PFSK-1 (cell line): Measurements from ENCODE around the gene TPCN1.

Source experiments
- REST ChIP-seq, 2 experiments: IDR thresholded peaks; 2 replicates each; pipeline versions ENCODE4 v1.6.1 to v1.8.0; 2011 to 2012; ENCODE audit warnings: low read depth in 2 of 2, low read length in 2 of 2, control low read depth in 1 of 2, inconsistent platforms in 1 of 2, mild to moderate bottlenecking in 1 of 2, moderate library complexity in 1 of 2; ENCODE audit not compliant: insufficient read depth in 1 of 2
- SIN3A ChIP-seq: IDR thresholded peaks from 2 replicates; pipeline ENCODE4 v1.6.1; 2012; ENCODE audit warnings: mild to moderate bottlenecking, low read length, moderate library complexity, borderline replicate concordance; ENCODE audit not compliant: insufficient read depth
- TAF1 ChIP-seq: IDR thresholded peaks from 2 replicates; pipeline ENCODE4 v1.6.1; 2012; ENCODE audit warnings: low read length, control low read depth, borderline replicate concordance; ENCODE audit not compliant: insufficient read depth

GRCh38 chr12:113314121-113314529 is 92.9 kb downstream of the TPCN1 start:
- no peak for TF ChIP-seq TAF1
- no peak for TF ChIP-seq REST (IDR thresholded peaks at IDR 0.05; ENCODE audit: insufficient read depth in 1 of 2, low read depth in 2 of 2, low read length in 2 of 2)
- TF ChIP-seq SIN3A = no peak
